Measurements from ENCODE around the gene MRPL48. TPM values are rescaled to one million over a fixed set of nuclear protein-coding genes. Genes with fewer than 3 reads are reported as not detected.

MRPL48 gene
- total RNA-seq, 1 experiment from 2014 or later: 38.7 TPM

GRCh38 chr11:73762732-73763131, 24.9 kb upstream of the MRPL48 start (continued):
- TF ChIP-seq, protein P1, sequence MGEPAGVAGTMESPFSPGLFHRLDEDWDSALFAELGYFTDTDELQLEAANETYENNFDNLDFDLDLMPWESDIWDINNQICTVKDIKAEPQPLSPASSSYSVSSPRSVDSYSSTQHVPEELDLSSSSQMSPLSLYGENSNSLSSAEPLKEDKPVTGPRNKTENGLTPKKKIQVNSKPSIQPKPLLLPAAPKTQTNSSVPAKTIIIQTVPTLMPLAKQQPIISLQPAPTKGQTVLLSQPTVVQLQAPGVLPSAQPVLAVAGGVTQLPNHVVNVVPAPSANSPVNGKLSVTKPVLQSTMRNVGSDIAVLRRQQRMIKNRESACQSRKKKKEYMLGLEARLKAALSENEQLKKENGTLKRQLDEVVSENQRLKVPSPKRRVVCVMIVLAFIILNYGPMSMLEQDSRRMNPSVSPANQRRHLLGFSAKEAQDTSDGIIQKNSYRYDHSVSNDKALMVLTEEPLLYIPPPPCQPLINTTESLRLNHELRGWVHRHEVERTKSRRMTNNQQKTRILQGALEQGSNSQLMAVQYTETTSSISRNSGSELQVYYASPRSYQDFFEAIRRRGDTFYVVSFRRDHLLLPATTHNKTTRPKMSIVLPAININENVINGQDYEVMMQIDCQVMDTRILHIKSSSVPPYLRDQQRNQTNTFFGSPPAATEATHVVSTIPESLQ (CRISPR knock-in tag; IDR thresholded peaks at IDR 0.05): no peak
- TF ChIP-seq ZNF512 (CRISPR knock-in tag; IDR thresholded peaks at IDR 0.05; ENCODE audit: borderline replicate concordance) (no peak), MXD4 (CRISPR knock-in tag; IDR thresholded peaks at IDR 0.05; ENCODE audit: borderline replicate concordance) (no peak), ZNF281 (CRISPR knock-in tag; IDR thresholded peaks at IDR 0.05) (no peak), KAT7 (CRISPR knock-in tag; IDR thresholded peaks at IDR 0.05; ENCODE audit: borderline replicate concordance) (no peak), IRF1 (CRISPR knock-in tag; IDR thresholded peaks at IDR 0.05) (no peak), ESRRA (CRISPR knock-in tag; IDR thresholded peaks at IDR 0.05; ENCODE audit: borderline replicate concordance) (no peak), FOXK1 (CRISPR knock-in tag; IDR thresholded peaks at IDR 0.05) (no peak)
- TF ChIP-seq, protein P2, sequence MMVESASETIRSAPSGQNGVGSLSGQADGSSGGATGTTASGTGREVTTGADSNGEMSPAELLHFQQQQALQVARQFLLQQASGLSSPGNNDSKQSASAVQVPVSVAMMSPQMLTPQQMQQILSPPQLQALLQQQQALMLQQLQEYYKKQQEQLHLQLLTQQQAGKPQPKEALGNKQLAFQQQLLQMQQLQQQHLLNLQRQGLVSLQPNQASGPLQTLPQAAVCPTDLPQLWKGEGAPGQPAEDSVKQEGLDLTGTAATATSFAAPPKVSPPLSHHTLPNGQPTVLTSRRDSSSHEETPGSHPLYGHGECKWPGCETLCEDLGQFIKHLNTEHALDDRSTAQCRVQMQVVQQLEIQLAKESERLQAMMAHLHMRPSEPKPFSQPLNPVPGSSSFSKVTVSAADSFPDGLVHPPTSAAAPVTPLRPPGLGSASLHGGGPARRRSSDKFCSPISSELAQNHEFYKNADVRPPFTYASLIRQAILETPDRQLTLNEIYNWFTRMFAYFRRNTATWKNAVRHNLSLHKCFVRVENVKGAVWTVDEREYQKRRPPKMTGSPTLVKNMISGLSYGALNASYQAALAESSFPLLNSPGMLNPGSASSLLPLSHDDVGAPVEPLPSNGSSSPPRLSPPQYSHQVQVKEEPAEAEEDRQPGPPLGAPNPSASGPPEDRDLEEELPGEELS (CRISPR knock-in tag; IDR thresholded peaks at IDR 0.05): no peak

DNA sequence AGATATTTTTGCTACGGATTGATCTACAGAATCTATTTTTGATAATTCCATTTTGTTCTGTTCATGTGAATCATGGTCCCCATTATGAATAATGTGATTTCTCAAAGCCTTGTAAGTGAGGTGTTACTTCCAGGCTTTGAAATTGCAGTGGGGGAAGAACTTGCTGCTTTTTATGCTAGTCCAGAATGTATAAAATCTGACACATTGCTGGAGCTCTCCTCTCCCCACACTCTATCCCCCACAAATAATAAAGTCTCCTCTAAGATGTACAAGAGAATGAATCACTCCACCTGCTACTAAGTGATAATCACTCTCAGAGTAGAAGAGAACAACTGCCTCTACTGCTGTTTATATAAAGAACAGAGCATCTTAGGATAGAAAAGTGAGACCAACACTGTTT, 20.9 kb upstream of the MRPL48 start:
- ATAC-seq (no peak), DNase-seq (ENCODE audit: low spot score) (no peak)
- ChIA-PET POLR2A (no interaction called here), CTCF (no interaction called here)
- Mint-ChIP-seq H3K27me3 (ENCODE audit: low read depth) (peaks cover 3% of the 10 kb centered on the region; the same call in 1 of the 2 replicates), H3K9me3 (no peaks in the 10 kb centered on the region), H3K4me1 (no peaks in the 10 kb centered on the region), H3K27ac (no peak overlapping the region), H3K4me3 (no peak overlapping the region), H3K36me3 (no peaks in the 10 kb centered on the region)
- no peak for TF ChIP-seq AR (CRISPR knock-in tag; IDR thresholded peaks at IDR 0.05)
- TF ChIP-seq ZNF232 (CRISPR knock-in tag; IDR thresholded peaks at IDR 0.05): no peak
- TF ChIP-seq, protein P3, sequence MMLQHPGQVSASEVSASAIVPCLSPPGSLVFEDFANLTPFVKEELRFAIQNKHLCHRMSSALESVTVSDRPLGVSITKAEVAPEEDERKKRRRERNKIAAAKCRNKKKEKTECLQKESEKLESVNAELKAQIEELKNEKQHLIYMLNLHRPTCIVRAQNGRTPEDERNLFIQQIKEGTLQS (CRISPR knock-in tag; conservative IDR thresholded peaks at IDR 0.05): no peak
- TF ChIP-seq ZNF138 (CRISPR knock-in tag; conservative IDR thresholded peaks at IDR 0.05): no peak
- TF ChIP-seq, protein P4, sequence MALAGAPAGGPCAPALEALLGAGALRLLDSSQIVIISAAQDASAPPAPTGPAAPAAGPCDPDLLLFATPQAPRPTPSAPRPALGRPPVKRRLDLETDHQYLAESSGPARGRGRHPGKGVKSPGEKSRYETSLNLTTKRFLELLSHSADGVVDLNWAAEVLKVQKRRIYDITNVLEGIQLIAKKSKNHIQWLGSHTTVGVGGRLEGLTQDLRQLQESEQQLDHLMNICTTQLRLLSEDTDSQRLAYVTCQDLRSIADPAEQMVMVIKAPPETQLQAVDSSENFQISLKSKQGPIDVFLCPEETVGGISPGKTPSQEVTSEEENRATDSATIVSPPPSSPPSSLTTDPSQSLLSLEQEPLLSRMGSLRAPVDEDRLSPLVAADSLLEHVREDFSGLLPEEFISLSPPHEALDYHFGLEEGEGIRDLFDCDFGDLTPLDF (CRISPR knock-in tag; IDR thresholded peaks at IDR 0.05): no peak
- TF ChIP-seq, protein P5, sequence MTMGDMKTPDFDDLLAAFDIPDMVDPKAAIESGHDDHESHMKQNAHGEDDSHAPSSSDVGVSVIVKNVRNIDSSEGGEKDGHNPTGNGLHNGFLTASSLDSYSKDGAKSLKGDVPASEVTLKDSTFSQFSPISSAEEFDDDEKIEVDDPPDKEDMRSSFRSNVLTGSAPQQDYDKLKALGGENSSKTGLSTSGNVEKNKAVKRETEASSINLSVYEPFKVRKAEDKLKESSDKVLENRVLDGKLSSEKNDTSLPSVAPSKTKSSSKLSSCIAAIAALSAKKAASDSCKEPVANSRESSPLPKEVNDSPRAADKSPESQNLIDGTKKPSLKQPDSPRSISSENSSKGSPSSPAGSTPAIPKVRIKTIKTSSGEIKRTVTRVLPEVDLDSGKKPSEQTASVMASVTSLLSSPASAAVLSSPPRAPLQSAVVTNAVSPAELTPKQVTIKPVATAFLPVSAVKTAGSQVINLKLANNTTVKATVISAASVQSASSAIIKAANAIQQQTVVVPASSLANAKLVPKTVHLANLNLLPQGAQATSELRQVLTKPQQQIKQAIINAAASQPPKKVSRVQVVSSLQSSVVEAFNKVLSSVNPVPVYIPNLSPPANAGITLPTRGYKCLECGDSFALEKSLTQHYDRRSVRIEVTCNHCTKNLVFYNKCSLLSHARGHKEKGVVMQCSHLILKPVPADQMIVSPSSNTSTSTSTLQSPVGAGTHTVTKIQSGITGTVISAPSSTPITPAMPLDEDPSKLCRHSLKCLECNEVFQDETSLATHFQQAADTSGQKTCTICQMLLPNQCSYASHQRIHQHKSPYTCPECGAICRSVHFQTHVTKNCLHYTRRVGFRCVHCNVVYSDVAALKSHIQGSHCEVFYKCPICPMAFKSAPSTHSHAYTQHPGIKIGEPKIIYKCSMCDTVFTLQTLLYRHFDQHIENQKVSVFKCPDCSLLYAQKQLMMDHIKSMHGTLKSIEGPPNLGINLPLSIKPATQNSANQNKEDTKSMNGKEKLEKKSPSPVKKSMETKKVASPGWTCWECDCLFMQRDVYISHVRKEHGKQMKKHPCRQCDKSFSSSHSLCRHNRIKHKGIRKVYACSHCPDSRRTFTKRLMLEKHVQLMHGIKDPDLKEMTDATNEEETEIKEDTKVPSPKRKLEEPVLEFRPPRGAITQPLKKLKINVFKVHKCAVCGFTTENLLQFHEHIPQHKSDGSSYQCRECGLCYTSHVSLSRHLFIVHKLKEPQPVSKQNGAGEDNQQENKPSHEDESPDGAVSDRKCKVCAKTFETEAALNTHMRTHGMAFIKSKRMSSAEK (CRISPR knock-in tag; IDR thresholded peaks at IDR 0.05; ENCODE audit: borderline replicate concordance): no peak
- TF ChIP-seq ZNF671 (CRISPR knock-in tag; IDR thresholded peaks at IDR 0.05): no peak
- TF ChIP-seq IRF1 (CRISPR knock-in tag; IDR thresholded peaks at IDR 0.05): no peak
